Caco-2 (cell line): ENCODE measurements around the gene TRMT2A. TPM values are rescaled to one million over a fixed set of nuclear protein-coding genes. Genes with fewer than 3 reads are reported as not detected.

ENCODE experiments used
- BruUV-seq: library from RNA; stranded (reverse); fragments of 400-500 nt; replicated peaks from 2 replicates; lab custom pipeline; 2021; lab: Mats Ljungman, UMichigan
- CTCF ChIA-PET: fragments of 300-600 bp; sonication (Branson Sonifier 250); formaldehyde crosslinking; loops from one replicate; lab custom pipeline; 2022; ENCODE audit warnings: antibody characterized with exemption; lab: Charles Lee
- POLR2A ChIA-PET: fragments of 300-600 bp; sonication (Branson Sonifier 250); formaldehyde crosslinking; loops from one replicate; lab custom pipeline; 2022; ENCODE audit warnings: antibody characterized with exemption; lab: Charles Lee
- DNase-seq, 2 experiments: peaks; one replicate each; pipeline versions ENCODE4 v3.0.0 to v3.0.0-alpha.2; 2020 to 2022
- H3K27me3 ChIP-seq: replicated peaks from 2 replicates; pipeline ENCODE4 v1.6.0; 2011; ENCODE audit warnings: low read length; ENCODE audit not compliant: control insufficient read depth, insufficient read depth
- H3K36me3 ChIP-seq: 2 replicates; pipeline ENCODE4 v1.5.1; 2011; ENCODE audit warnings: low read length; ENCODE audit not compliant: control insufficient read depth, insufficient read depth
- H3K4me1 ChIP-seq: fragments of 250-450 bp; sonication (Bioruptor Pico); 2 replicates; pipeline ENCODE4 v1.5.1; 2020; ENCODE audit warnings: mild to moderate bottlenecking
- H3K4me3 ChIP-seq: 2 replicates; pipeline ENCODE4 v1.5.1; 2011; ENCODE audit warnings: low read depth, mild to moderate bottlenecking, control low read depth, low read length
- H3K9me3 ChIP-seq: fragments of 250-450 bp; sonication (Bioruptor Pico); 2 replicates; pipeline ENCODE4 v1.5.1; 2020; ENCODE audit warnings: mild to moderate bottlenecking, moderate library complexity
- H3K27ac Mint-ChIP-seq: one replicate; pipeline ENCODE4 v1.8.0; 2022; ENCODE audit warnings: mixed read lengths; ENCODE audit not compliant: unreplicated experiment
- H3K27me3 Mint-ChIP-seq: one replicate; pipeline ENCODE4 v1.8.0; 2022; ENCODE audit warnings: mixed read lengths; ENCODE audit not compliant: insufficient read depth, unreplicated experiment
- H3K36me3 Mint-ChIP-seq: one replicate; pipeline ENCODE4 v1.8.0; 2022; ENCODE audit warnings: mild to moderate bottlenecking, mixed read lengths; ENCODE audit not compliant: insufficient read depth, unreplicated experiment
- H3K4me1 Mint-ChIP-seq: one replicate; pipeline ENCODE4 v1.8.0; 2022; ENCODE audit warnings: low read depth, mixed read lengths; ENCODE audit not compliant: unreplicated experiment
- H3K4me3 Mint-ChIP-seq: one replicate; pipeline ENCODE4 v1.8.0; 2022; ENCODE audit warnings: mild to moderate bottlenecking, moderate library complexity, mixed read lengths; ENCODE audit not compliant: unreplicated experiment
- H3K9me3 Mint-ChIP-seq: one replicate; pipeline ENCODE4 v1.8.0; 2022; ENCODE audit warnings: mixed read lengths; ENCODE audit not compliant: unreplicated experiment
- CTCF ChIP-seq, 2 experiments: fragments of 200-600 bp in 1 of 2; IDR thresholded peaks; 1 replicate in 1 of 2; 2 replicates in 1 of 2; pipeline versions ENCODE4 v1.5.1 to v1.8.0; 2011 to 2022; ENCODE audit warnings: antibody characterized with exemption in 1 of 2, control low read depth in 1 of 2, inconsistent platforms in 1 of 2, low read depth in 1 of 2, low read length in 1 of 2, mild to moderate bottlenecking in 1 of 2, moderate library complexity in 1 of 2; ENCODE audit not compliant: insufficient read depth in 1 of 2, severe bottlenecking in 1 of 2, unreplicated experiment in 1 of 2
- intact Hi-C: fragments of 100-400 bp; cut with micrococcal nuclease; formaldehyde crosslinking; loops from one replicate; pipeline ENCODE4 v1.10.0; 2022; ENCODE audit not compliant: unreplicated experiment
- total RNA-seq: library from RNA; stranded (reverse); gene quantifications from 2 replicates; pipeline ENCODE4 v1.2.3, GENCODE V29; 2022

Gene TRMT2A
- total RNA-seq, 1 experiment from 2014 or later: 41.1 TPM

DNA sequence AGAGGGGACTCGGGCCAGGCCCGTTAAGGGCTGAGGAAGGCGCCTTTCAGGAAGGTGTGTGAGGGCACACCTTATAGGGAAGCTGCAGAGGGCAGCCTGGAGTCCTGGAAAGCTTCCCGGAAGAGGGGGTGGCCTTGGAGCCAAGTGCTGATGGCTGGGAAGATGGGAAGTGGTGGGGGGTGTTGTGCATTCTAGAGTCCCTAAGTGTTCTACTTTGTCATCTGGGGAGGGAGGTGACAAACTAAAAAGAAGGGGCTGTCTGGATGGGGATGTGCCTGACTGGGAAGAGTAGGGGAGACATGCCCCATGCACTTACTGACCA lies 21.4 kb upstream of the TRMT2A start:
- Histone ChIP-seq H3K36me3 (no peaks in the 10 kb centered on the region), H3K4me1 (no peaks in the 10 kb centered on the region), H3K9me3 (no peaks in the 10 kb centered on the region), H3K27me3 (no peaks in the 10 kb centered on the region), H3K4me3 (no peak overlapping the region)
- no peaks in the 10 kb centered on the region for H3K9me3 Mint-ChIP-seq
- H3K36me3 Mint-ChIP-seq: no peaks in the 10 kb centered on the region
- no peak for TF ChIP-seq CTCF (IDR thresholded peaks at IDR 0.05; ENCODE audit: insufficient read depth in 1 of 2, low read depth in 1 of 2, low read length in 1 of 2, severe bottlenecking in 1 of 2, unreplicated experiment in 1 of 2)
- ChIA-PET POLR2A (no interaction called here), CTCF (no interaction called here)
- no peaks in the 10 kb centered on the region for H3K27me3 Mint-ChIP-seq
- no peak overlapping the region for H3K4me3 Mint-ChIP-seq
- no peak overlapping the region for H3K27ac Mint-ChIP-seq
- no TSS peak for BruUV-seq
- intact Hi-C loops: no loop called here
- H3K4me1 Mint-ChIP-seq: no peaks in the 10 kb centered on the region
- no peak for DNase-seq

- Histone ChIP-seq H3K27me3 (no peaks in the 10 kb centered on the region), H3K9me3 (no peaks in the 10 kb centered on the region), H3K4me1 (no peaks in the 10 kb centered on the region), H3K4me3 (no peak overlapping the region), H3K36me3 (no peaks in the 10 kb centered on the region)
- Mint-ChIP-seq H3K9me3 (no peaks in the 10 kb centered on the region), H3K4me1 (no peaks in the 10 kb centered on the region), H3K4me3 (no peak overlapping the region), H3K36me3 (no peaks in the 10 kb centered on the region), H3K27ac (no peak overlapping the region), H3K27me3 (no peaks in the 10 kb centered on the region)
- ChIA-PET POLR2A (no interaction called here), CTCF (no interaction called here)
- intact Hi-C loops: no loop called here
- BruUV-seq: no TSS peak
- no peak for TF ChIP-seq CTCF (IDR thresholded peaks at IDR 0.05; ENCODE audit: insufficient read depth in 1 of 2, low read depth in 1 of 2, low read length in 1 of 2, severe bottlenecking in 1 of 2, unreplicated experiment in 1 of 2)
- no peak for DNase-seq
Measured at GRCh38 chr22:20137671-20138416, 20.8 kb upstream of the TRMT2A start.

DNA sequence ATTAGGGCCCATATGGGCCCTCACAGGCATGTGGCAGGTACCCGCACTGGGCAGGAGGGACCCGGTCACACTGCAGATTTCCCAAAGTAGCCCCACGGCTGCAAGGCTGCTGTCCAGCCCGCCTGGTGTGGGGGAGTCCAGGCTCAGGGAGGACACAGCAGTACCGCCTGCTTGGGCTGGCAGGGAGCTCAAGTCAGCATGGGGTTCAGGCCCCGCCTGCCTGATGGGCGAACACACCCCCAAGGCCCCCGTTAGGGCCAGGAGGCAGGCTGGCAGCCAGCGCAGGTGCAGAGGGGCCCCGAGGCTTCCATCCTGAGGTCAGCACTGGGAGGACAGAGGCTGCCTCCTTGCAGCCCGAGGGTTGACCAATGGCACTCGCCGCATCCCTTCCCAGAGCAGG lies 20.1 kb upstream of the TRMT2A start:
- Mint-ChIP-seq H3K36me3 (no peaks in the 10 kb centered on the region), H3K9me3 (no peaks in the 10 kb centered on the region), H3K4me3 (no peak overlapping the region), H3K27ac (no peak overlapping the region), H3K4me1 (no peaks in the 10 kb centered on the region), H3K27me3 (no peaks in the 10 kb centered on the region)
- ChIA-PET POLR2A (interaction anchor here (0.6 kb wide), 1 partner anchor 38 kb away, joined by 3 read pairs; no protein-coding TSS in a partner anchor), CTCF (no interaction called here)
- intact Hi-C loops: no loop called here
- TF ChIP-seq CTCF (IDR thresholded peaks at IDR 0.05; ENCODE audit: insufficient read depth in 1 of 2, low read depth in 1 of 2, low read length in 1 of 2, severe bottlenecking in 1 of 2, unreplicated experiment in 1 of 2): no peak
- Histone ChIP-seq H3K9me3 (no peaks in the 10 kb centered on the region), H3K36me3 (no peaks in the 10 kb centered on the region), H3K27me3 (no peaks in the 10 kb centered on the region), H3K4me3 (no peak overlapping the region), H3K4me1 (no peaks in the 10 kb centered on the region)
- DNase-seq: no peak
- no TSS peak for BruUV-seq
